Neuronal stem cell (in vitro differentiated cells): Measurements from ENCODE around the gene CXCL17.

Experiments used
- DNase-seq: peaks from one replicate; pipeline ENCODE4 v3.0.0-alpha.2; 2013; ENCODE audit warnings: low spot score
- H2AFZ ChIP-seq: one replicate; pipeline ENCODE4 v1.6.1; 2013; ENCODE audit warnings: mild to moderate bottlenecking, low read length, inconsistent platforms
- H2AK5ac ChIP-seq: 2 replicates; pipeline ENCODE4 v1.6.1; 2013; ENCODE audit warnings: low read depth, mild to moderate bottlenecking, inconsistent platforms, low read length, moderate library complexity, mixed read lengths
- H2BK120ac ChIP-seq: 2 replicates; pipeline ENCODE4 v1.6.1; 2013; ENCODE audit warnings: low read depth, mild to moderate bottlenecking, inconsistent platforms, low read length, moderate library complexity, mixed read lengths
- H2BK12ac ChIP-seq: one replicate; pipeline ENCODE4 v1.6.1; 2013; ENCODE audit warnings: low read length, inconsistent platforms
- H2BK15ac ChIP-seq: 2 replicates; pipeline ENCODE4 v1.6.1; 2013; ENCODE audit warnings: mild to moderate bottlenecking, low read length, inconsistent platforms, mixed read lengths
- H2BK5ac ChIP-seq: one replicate; pipeline ENCODE4 v1.6.1; 2013; ENCODE audit warnings: inconsistent platforms, mild to moderate bottlenecking, low read length, moderate library complexity
- H3K14ac ChIP-seq: one replicate; pipeline ENCODE4 v1.6.1; 2013; ENCODE audit warnings: low read length, inconsistent platforms
- H3K18ac ChIP-seq: 2 replicates; pipeline ENCODE4 v1.6.1; 2013; ENCODE audit warnings: low read length, inconsistent platforms
- H3K23ac ChIP-seq: 2 replicates; pipeline ENCODE4 v1.6.1; 2013; ENCODE audit warnings: low read depth, mild to moderate bottlenecking, mixed read lengths, low read length, inconsistent platforms; ENCODE audit not compliant: poor library complexity
- H3K27ac ChIP-seq: replicated peaks from 3 replicates; pipeline ENCODE4 v1.5.1; 2013; ENCODE audit warnings: low read length, inconsistent platforms
- H3K27me3 ChIP-seq, 3 experiments: 2 replicates each; pipeline ENCODE4 v1.6.1; 2013; ENCODE audit warnings: low read length in 3 of 3, mild to moderate bottlenecking in 2 of 3, inconsistent platforms in 1 of 3, low read depth in 1 of 3, mixed read lengths in 1 of 3, moderate library complexity in 1 of 3; ENCODE audit not compliant: control insufficient read depth in 3 of 3, insufficient read depth in 3 of 3
- H3K36me3 ChIP-seq, 2 donors: replicated peaks in 1 of 2; 2 replicates each; pipeline ENCODE4 v1.6.1; 2013; ENCODE audit warnings: low read length in 2 of 2; ENCODE audit not compliant: control insufficient read depth in 2 of 2, insufficient read depth in 2 of 2
- H3K4ac ChIP-seq: 2 replicates; pipeline ENCODE4 v1.6.1; 2013; ENCODE audit warnings: inconsistent platforms, mild to moderate bottlenecking, low read length, moderate library complexity
- H3K4me1 ChIP-seq, 2 donors: 1 replicate in 1 of 2; 2 replicates in 1 of 2; pipeline ENCODE4 v1.6.1; 2013; ENCODE audit warnings: low read length in 2 of 2, low read depth in 1 of 2; ENCODE audit not compliant: control insufficient read depth in 2 of 2, insufficient read depth in 1 of 2
- H3K4me2 ChIP-seq: one replicate; pipeline ENCODE4 v1.6.1; 2013; ENCODE audit warnings: mild to moderate bottlenecking, low read length, inconsistent platforms; ENCODE audit not compliant: insufficient read depth, poor library complexity, severe bottlenecking
- H3K4me3 ChIP-seq, 2 donors: 2 replicates each; pipeline ENCODE4 v1.5.1; 2013; ENCODE audit warnings: low read length in 2 of 2, mild to moderate bottlenecking in 2 of 2, inconsistent platforms in 1 of 2, moderate library complexity in 1 of 2
- H3K79me1 ChIP-seq: one replicate; pipeline ENCODE4 v1.6.1; 2013; ENCODE audit warnings: low read depth, mild to moderate bottlenecking, inconsistent platforms, low read length, moderate library complexity
- H3K9ac ChIP-seq: one replicate; pipeline ENCODE4 v1.6.1; 2013; ENCODE audit warnings: mild to moderate bottlenecking, low read depth, low read length, inconsistent platforms; ENCODE audit not compliant: poor library complexity
- H3K9me3 ChIP-seq, 2 donors: replicated peaks in 1 of 2; 2 replicates each; pipeline versions ENCODE3 to v1.6.1; 2013; ENCODE audit warnings: low read length in 2 of 2, mild to moderate bottlenecking in 2 of 2, inconsistent platforms in 1 of 2, low read depth in 1 of 2, mixed read lengths in 1 of 2, moderate library complexity in 1 of 2; ENCODE audit not compliant: control insufficient read depth in 2 of 2, insufficient read depth in 1 of 2
- H4K8ac ChIP-seq: one replicate; pipeline ENCODE4 v1.6.1; 2013; ENCODE audit warnings: low read depth, mild to moderate bottlenecking, inconsistent platforms, low read length, moderate library complexity
- H4K91ac ChIP-seq: one replicate; pipeline ENCODE4 v1.6.1; 2013; ENCODE audit warnings: low read length, low read depth, mild to moderate bottlenecking, inconsistent platforms; ENCODE audit not compliant: poor library complexity
- WGBS, 2 donors: extraction: QIAGEN DNeasy Blood & Tissue Kit; methylation state at CpG; one replicate each; pipeline ENCODE4 v1.1.7; 2013; ENCODE audit warnings: missing lambda C conversion rate in 2 of 2, mixed read lengths in 1 of 2; ENCODE audit not compliant: insufficient read length in 2 of 2, insufficient replicate concordance in 1 of 2; ENCODE audit errors: extremely low coverage in 2 of 2; 5-methylcytosine and 5-hydroxymethylcytosine counted together

CXCL17 gene

DNA sequence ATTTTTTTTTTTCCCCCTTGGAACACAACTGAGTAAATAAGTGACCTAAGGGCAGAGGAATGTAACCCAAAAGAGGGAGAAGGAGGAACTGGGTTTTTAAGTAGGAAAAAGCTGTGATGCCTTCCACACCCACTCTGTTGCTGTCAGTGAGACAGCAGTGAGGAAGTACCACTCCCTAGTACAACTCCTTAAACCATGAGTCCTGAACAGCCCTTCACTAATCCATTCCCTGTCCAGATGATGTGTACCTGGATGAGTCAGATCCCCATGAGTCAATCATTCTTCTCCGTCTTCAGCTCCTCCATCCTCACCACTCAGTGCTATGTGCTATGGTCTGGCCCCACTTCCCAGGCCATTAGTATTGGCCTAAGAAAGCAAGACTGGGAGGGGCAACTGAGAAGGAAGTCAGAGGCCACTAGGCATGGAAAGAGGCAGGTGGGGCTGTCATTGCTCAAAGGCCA lies 12.9 kb upstream of the CXCL17 start:
- no peaks in the 10 kb centered on the region for H3K79me1 ChIP-seq
- no peak overlapping the region for H2BK5ac ChIP-seq
- H3K18ac ChIP-seq: no peak overlapping the region
- no peak overlapping the region for H2AK5ac ChIP-seq
- DNase-seq: no peak
- peaks cover 0 to 6% of the 10 kb centered on the region in 2 donors for H3K9me3 ChIP-seq
- no peaks in the 10 kb centered on the region for H3K27me3 ChIP-seq
- H2AFZ ChIP-seq: no peak overlapping the region
- H2BK120ac ChIP-seq: no peak overlapping the region
- H3K36me3 ChIP-seq: no peaks in the 10 kb centered on the region
- H3K27ac ChIP-seq: no peak overlapping the region
- no peak overlapping the region for H3K9ac ChIP-seq
- no peak overlapping the region for H4K91ac ChIP-seq
- WGBS, 2 donors: no CpG with 5 or more reads among the region's 1 CpG
- no peaks in the 10 kb centered on the region for H3K4me1 ChIP-seq
- H3K4me3 ChIP-seq: no peak overlapping the region
- no peak overlapping the region for H3K23ac ChIP-seq
- H3K4ac ChIP-seq: no peak overlapping the region
- H3K14ac ChIP-seq: no peak overlapping the region
- no peak overlapping the region for H2BK12ac ChIP-seq
- H4K8ac ChIP-seq: no peak overlapping the region
- no peak overlapping the region for H2BK15ac ChIP-seq
- no peak overlapping the region for H3K4me2 ChIP-seq

DNA sequence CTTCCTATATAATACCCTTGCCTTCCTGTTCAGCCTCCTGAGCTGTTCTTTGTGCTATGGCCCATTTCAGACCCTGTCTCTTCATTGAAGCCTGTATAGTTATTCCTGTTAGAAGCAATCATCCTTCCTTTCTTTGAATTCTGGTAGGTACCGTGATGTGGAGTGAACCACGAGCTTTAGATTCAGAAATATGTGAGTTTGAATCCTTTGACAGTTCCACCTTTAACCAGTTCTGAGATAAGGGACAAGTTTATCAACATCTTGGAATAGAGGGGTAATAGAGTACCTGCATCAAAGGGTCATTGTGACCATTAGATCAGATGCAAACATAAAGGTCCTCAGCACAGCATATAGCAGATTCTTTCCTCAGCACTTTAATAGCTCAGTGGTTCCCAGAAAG lies 12.3 kb upstream of the CXCL17 start:
- Histone ChIP-seq H3K4me1 (no peaks in the 10 kb centered on the region), H3K36me3 (no peaks in the 10 kb centered on the region), H2AK5ac (no peak overlapping the region), H3K4me3 (no peak overlapping the region), H2BK5ac (no peak overlapping the region), H3K27me3 (no peaks in the 10 kb centered on the region), H3K4me2 (no peak overlapping the region), H3K9me3 (peaks cover 0 to 6% of the 10 kb centered on the region in 2 donors), H3K9ac (no peak overlapping the region), H3K14ac (no peak overlapping the region), H3K79me1 (no peaks in the 10 kb centered on the region), H3K23ac (no peak overlapping the region), H2AFZ (no peak overlapping the region), H3K4ac (no peak overlapping the region), H2BK15ac (no peak overlapping the region), H3K18ac (no peak overlapping the region), H4K91ac (no peak overlapping the region), H2BK12ac (no peak overlapping the region), H4K8ac (no peak overlapping the region), H2BK120ac (no peak overlapping the region), H3K27ac (no peak overlapping the region)
- WGBS, 2 donors: no CpG with 5 or more reads among the region's 2 CpGs
- no peak for DNase-seq

- WGBS, 2 donors: no CpG with 5 or more reads among the region's 4 CpGs
- Histone ChIP-seq H3K27me3 (peaks cover 0 to 3% (median 0%) of the 10 kb centered on the region in 3 experiments), H2BK12ac (no peak overlapping the region), H3K4ac (no peak overlapping the region), H3K14ac (no peak overlapping the region), H3K36me3 (no peaks in the 10 kb centered on the region), H3K9ac (no peak overlapping the region), H4K91ac (no peak overlapping the region), H3K4me2 (no peak overlapping the region), H4K8ac (no peak overlapping the region), H3K23ac (no peak overlapping the region), H3K9me3 (no peaks in the 10 kb centered on the region), H3K27ac (no peak overlapping the region), H2BK120ac (no peak overlapping the region), H3K18ac (no peak overlapping the region), H2AFZ (no peak overlapping the region), H2BK5ac (no peak overlapping the region), H3K79me1 (no peaks in the 10 kb centered on the region), H2AK5ac (no peak overlapping the region), H3K4me3 (no peak overlapping the region), H3K4me1 (no peaks in the 10 kb centered on the region), H2BK15ac (no peak overlapping the region)
- DNase-seq: no peak
These were observed 9.8 kb upstream of the CXCL17 start for GRCh38 chr19:42452590-42452989.

DNA sequence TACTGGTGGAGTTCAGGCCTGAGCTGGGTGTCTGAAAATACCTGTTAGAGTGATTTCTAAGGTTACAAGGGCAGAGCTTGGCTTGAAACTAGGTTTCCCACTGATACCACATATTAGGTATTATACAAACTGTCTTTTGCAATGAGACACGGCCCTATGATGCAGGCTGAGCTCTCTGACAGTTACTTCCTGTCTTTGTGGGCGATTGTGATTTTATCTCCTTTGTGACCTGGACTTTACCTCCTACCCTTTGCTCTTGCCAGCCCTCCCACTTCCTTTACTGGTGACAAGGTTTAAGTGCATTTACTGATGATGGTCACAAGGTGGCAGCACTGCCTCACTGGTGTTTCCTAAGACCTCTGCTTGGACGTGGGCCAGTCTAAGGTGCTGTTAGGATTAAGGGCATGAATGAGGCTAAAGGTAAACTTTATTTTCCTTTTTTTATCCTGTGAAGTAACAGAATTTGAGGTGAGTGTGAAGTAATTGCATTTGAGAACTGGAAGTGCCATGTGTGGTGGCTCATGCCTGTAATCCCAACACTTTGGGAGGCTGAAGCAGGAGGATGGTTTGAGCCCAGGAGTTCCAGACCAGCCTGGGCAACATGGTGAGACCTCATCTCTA lies 7.7 kb upstream of the CXCL17 start:
- no CpG with 5 or more reads among the region's 3 CpGs for WGBS, 2 donors
- Histone ChIP-seq H2BK15ac (no peak overlapping the region), H3K14ac (no peak overlapping the region), H3K23ac (no peak overlapping the region), H3K27ac (no peak overlapping the region), H3K27me3 (peaks cover 0 to 10% (median 0%) of the 10 kb centered on the region in 3 experiments), H3K79me1 (no peaks in the 10 kb centered on the region), H2AFZ (no peak overlapping the region), H3K18ac (no peak overlapping the region), H2BK120ac (no peak overlapping the region), H3K4ac (no peak overlapping the region), H3K4me1 (no peaks in the 10 kb centered on the region), H3K4me2 (no peak overlapping the region), H2BK5ac (no peak overlapping the region), H3K4me3 (no peak overlapping the region), H2AK5ac (no peak overlapping the region), H4K8ac (no peak overlapping the region), H3K36me3 (no peaks in the 10 kb centered on the region), H4K91ac (no peak overlapping the region), H3K9me3 (no peaks in the 10 kb centered on the region), H2BK12ac (no peak overlapping the region), H3K9ac (no peak overlapping the region)
- peak; percentile 75 for DNase-seq
